Vagina (tissue), 2 donors: ENCODE results near the gene RLBP1.

Source experiments
- CTCF ChIP-seq, 3 experiments: fragments of 450-650 bp in 2 of 3; fragments of 200-600 bp in 1 of 3; sonication (generic) in 1 of 3; IDR thresholded peaks; one replicate each; pipeline ENCODE4 v1.5.1; 2017 to 2019; ENCODE audit warnings: antibody characterized with exemption in 3 of 3, mild to moderate bottlenecking in 2 of 3, moderate library complexity in 2 of 3
- POLR2AphosphoS5 ChIP-seq, 2 donors: sonication (generic); formaldehyde crosslinking; IDR thresholded peaks; one replicate each; pipeline ENCODE4 v1.9.0; 2017; ENCODE audit warnings: antibody characterized with exemption in 2 of 2, mild to moderate bottlenecking in 2 of 2, low read depth in 1 of 2; ENCODE audit not compliant: insufficient read depth in 1 of 2

- TF ChIP-seq CTCF (IDR thresholded peaks at IDR 0.05) (no peak), POLR2AphosphoS5 (IDR thresholded peaks at IDR 0.05; ENCODE audit: insufficient read depth in 1 of 2, low read depth in 1 of 2) (no peak)
Measured at GRCh38 chr15:89217686-89218376, 3.5 kb downstream of the RLBP1 start.
